Measurements from ENCODE around the gene TNIK.

- no peak for TF ChIP-seq MXI1 (conservative IDR thresholded peaks at IDR 0.05; ENCODE audit: poor library complexity, severe bottlenecking)
- TF ChIP-seq REST (IDR thresholded peaks at IDR 0.05; ENCODE audit: borderline replicate concordance): no peak
- TF ChIP-seq CTCF (IDR thresholded peaks at IDR 0.05; ENCODE audit: poor library complexity, severe bottlenecking): no peak
- no peak for TF ChIP-seq POLR2AphosphoS5 (IDR thresholded peaks at IDR 0.05)
- TF ChIP-seq TAF1 (IDR thresholded peaks at IDR 0.05; ENCODE audit: low read depth): no peak
- TF ChIP-seq RAD21 (conservative IDR thresholded peaks at IDR 0.05): no peak
- no peak for TF ChIP-seq EP300 (conservative IDR thresholded peaks at IDR 0.05; ENCODE audit: poor library complexity, severe bottlenecking)
Measured at GRCh38 chr3:171416061-171416460, 44.1 kb downstream of the TNIK start.
